GM12878 (cell line): ENCODE data around the gene CACNA1H. TPM values are rescaled to one million over a fixed set of nuclear protein-coding genes. Genes with fewer than 3 reads are reported as not detected.
"Not testable (repeated sequence)": the region's sequence is repeated elsewhere in the genome, so short reads cannot be mapped to it uniquely, and the experiment has no call there.

Experiments used
- ATAC-seq: fragments of 200-7000 bp; cut with Tn5 transposase; 3 replicates; pipeline ENCODE4 v1.9.1; 2020; ENCODE audit warnings: mild to moderate bottlenecking, moderate library complexity
- BruUV-seq: library from RNA; stranded (reverse); fragments of 400-500 nt; replicated peaks from 2 replicates; lab custom pipeline; 2021; lab: Mats Ljungman, UMichigan
- CTCF ChIA-PET: fragments of 300-600 bp; sonication (Branson Sonifier 250); formaldehyde crosslinking; extraction: SDS; loops from one replicate; lab custom pipeline; 2021; ENCODE audit warnings: inconsistent platforms; lab: Yijun Ruan, JAX
- POLR2A ChIA-PET: fragments of 350-600 bp; formaldehyde crosslinking; extraction: SDS; loops from one replicate; lab custom pipeline; 2021; ENCODE audit warnings: inconsistent platforms; lab: Charles Lee
- RAD21 ChIA-PET: fragments of 300-600 bp; sonication (Branson Sonifier 250); formaldehyde crosslinking; loops from one replicate; lab custom pipeline; 2023; ENCODE audit warnings: antibody characterized with exemption; ENCODE audit not compliant: unreplicated experiment; lab: Charles Lee
- SMC1A ChIA-PET: fragments of 300-600 bp; sonication (Branson Sonifier 250); formaldehyde crosslinking; loops from one replicate; lab custom pipeline; 2023; ENCODE audit not compliant: unreplicated experiment, uncharacterized antibody; lab: Charles Lee
- DNase-seq: peaks from one replicate; pipeline ENCODE4 v3.0.0-alpha.2; 2011; ENCODE audit warnings: low read depth, low spot score
- FAIRE-seq: peaks from 3 replicates; lab custom pipeline; 2011; peaks lifted over from hg19 to GRCh38; lab: Jason Lieb, UNC
- H2AFZ ChIP-seq: 2 replicates; pipeline ENCODE4 v1.6.0; 2011; ENCODE audit warnings: low read depth, low read length, control low read depth; ENCODE audit not compliant: control insufficient read depth
- H3K27ac ChIP-seq: 2 replicates; pipeline ENCODE4 v1.5.1; 2011; ENCODE audit warnings: control low read depth; ENCODE audit not compliant: control insufficient read depth, insufficient read depth
- H3K27me3 ChIP-seq, 2 experiments: replicated peaks in 1 of 2; 2 replicates each; pipeline versions ENCODE4 v1.6.0 to v1.6.1; 2011; ENCODE audit warnings: low read length in 1 of 2; ENCODE audit not compliant: control insufficient read depth in 2 of 2, insufficient read depth in 2 of 2
- H3K36me3 ChIP-seq, 2 experiments: 2 replicates each; pipeline ENCODE4 v1.5.1; 2011; ENCODE audit warnings: low read length in 1 of 2; ENCODE audit not compliant: control insufficient read depth in 2 of 2, insufficient read depth in 2 of 2
- H3K4me1 ChIP-seq: 2 replicates; pipeline ENCODE4 v1.6.1; 2011; ENCODE audit warnings: mild to moderate bottlenecking, low read length, moderate library complexity, mixed read lengths; ENCODE audit not compliant: control insufficient read depth, insufficient read depth
- H3K4me2 ChIP-seq: 2 replicates; pipeline ENCODE4 v1.6.0; 2011; ENCODE audit warnings: control low read depth; ENCODE audit not compliant: control insufficient read depth, insufficient read depth
- H3K4me3 ChIP-seq: fragments of 200-600 bp; sonication (generic); 2 replicates; pipeline ENCODE4 v1.5.1; 2016
- H3K79me2 ChIP-seq: 2 replicates; pipeline ENCODE4 v1.6.0; 2011; ENCODE audit warnings: low read length; ENCODE audit not compliant: control insufficient read depth, insufficient read depth
- H3K9ac ChIP-seq: 2 replicates; pipeline ENCODE4 v1.8.0; 2011; ENCODE audit warnings: low read length, control low read depth, mixed read lengths; ENCODE audit not compliant: control insufficient read depth, insufficient read depth
- H3K9me3 ChIP-seq: replicated peaks from 3 replicates; pipeline ENCODE4 v1.5.1; 2011; ENCODE audit warnings: mild to moderate bottlenecking, low read length; ENCODE audit not compliant: control insufficient read depth, insufficient read depth
- H4K20me1 ChIP-seq: 2 replicates; pipeline ENCODE4 v1.6.0; 2011; ENCODE audit not compliant: control insufficient read depth, insufficient read depth
- WGBS: methylation state at CpG from one replicate; pipeline ENCODE4 v1.1.6; 2016; ENCODE audit warnings: low lambda C conversion rate; ENCODE audit not compliant: insufficient replicate concordance, insufficient coverage; ENCODE audit errors: missing lambda C conversion rate; 5-methylcytosine and 5-hydroxymethylcytosine counted together
- in situ Hi-C: fragments of 300-500 bp; cut with MboI; formaldehyde crosslinking; loops from 9 replicates; pipeline ENCODE4 v1.14.3; 2018; ENCODE audit warnings: mixed read lengths
- intact Hi-C: fragments of 100-400 bp; cut with micrococcal nuclease; formaldehyde crosslinking; loops from one replicate; pipeline ENCODE4 v1.14.2; 2022; ENCODE audit not compliant: unreplicated experiment
- polyA plus RNA-seq, 11 experiments: library from polyadenylated mRNA; depleted of rRNA in 4 of 11; unstranded in 6 of 11; stranded (reverse) in 5 of 11; fragments of >200 nt; fragmentation: Nextera tagmentation in 4 of 11; fragmentation: Illumina TruSeq in 1 of 11; extraction: Ambion mirVana in 4 of 11; extraction: Trizol in 1 of 11; gene quantifications; 1 replicate in 1 of 11; 2 replicates in 10 of 11; pipeline versions ENCODE4 v1.2.1 to v1.2.3, GENCODE V29; 2011 to 2016; ENCODE audit warnings: inconsistent platforms in 2 of 11, missing spikeins in 2 of 11, low read depth in 1 of 11
- total RNA-seq, 4 experiments: library from RNA; depleted of rRNA in 3 of 4; stranded (reverse); fragments of >200 nt in 3 of 4; fragmentation: Illumina TruSeq in 1 of 4; extraction: Trizol in 1 of 4; gene quantifications; 2 replicates each; pipeline versions ENCODE4 v1.2.1 to v1.2.3, GENCODE V29; 2013 to 2021

CACNA1H gene
- total and polyA plus RNA-seq, 10 of the 15 experiments (the other 5 are each of a cell fraction or from before 2014, with no cell fraction given), result 0.03 to 0.54 TPM; not detected in 8

DNA sequence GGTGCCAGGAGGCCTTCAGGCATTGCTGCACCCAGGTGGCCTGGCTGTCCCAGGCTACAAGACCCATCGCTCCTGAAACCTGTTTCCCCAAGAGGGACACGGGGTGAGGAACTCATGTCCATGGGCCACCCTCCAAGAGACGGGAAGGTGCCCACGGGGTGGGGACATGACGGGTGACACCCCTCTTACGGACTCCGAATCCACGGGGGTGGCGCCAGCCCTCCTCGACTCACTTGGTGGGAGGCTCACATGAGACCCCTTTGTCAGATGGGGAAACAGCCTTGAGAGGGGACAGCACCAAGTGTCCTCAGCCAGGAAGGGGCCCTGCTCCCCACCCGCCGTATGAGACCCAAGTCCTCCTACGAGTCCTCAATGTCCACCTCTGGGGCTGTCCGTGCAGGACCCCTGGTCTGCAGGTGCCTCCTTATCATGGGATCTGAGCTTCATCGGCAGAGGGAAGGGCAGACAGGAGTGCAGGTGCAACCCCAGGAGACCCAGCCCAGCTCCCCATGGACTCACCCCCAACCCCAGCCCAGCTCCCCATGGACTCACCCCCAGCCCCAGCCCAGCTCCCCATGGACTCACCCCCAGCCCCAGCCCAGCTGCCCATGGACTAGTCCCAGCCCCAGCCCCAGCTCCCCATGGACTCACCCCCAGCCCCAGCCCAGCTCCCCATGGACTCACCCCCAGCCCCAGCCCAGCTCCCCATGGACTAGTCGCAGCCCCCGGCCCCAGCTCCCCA lies 77.7 kb downstream of the CACNA1H start:
- DNase-seq, in situ Hi-C loops, H3K27me3 ChIP-seq, H3K36me3 ChIP-seq, H3K9ac ChIP-seq, H3K4me2 ChIP-seq, H3K9me3 ChIP-seq, H2AFZ ChIP-seq, ATAC-seq, POLR2A ChIA-PET, H3K4me1 ChIP-seq, FAIRE-seq, H4K20me1 ChIP-seq, H3K27ac ChIP-seq, H3K4me3 ChIP-seq, RAD21 ChIA-PET, intact Hi-C loops, SMC1A ChIA-PET, BruUV-seq, H3K79me2 ChIP-seq, CTCF ChIA-PET: not testable (repeated sequence)
- WGBS, result 35% methylated on average over 16 of the region's 17 CpGs

DNA sequence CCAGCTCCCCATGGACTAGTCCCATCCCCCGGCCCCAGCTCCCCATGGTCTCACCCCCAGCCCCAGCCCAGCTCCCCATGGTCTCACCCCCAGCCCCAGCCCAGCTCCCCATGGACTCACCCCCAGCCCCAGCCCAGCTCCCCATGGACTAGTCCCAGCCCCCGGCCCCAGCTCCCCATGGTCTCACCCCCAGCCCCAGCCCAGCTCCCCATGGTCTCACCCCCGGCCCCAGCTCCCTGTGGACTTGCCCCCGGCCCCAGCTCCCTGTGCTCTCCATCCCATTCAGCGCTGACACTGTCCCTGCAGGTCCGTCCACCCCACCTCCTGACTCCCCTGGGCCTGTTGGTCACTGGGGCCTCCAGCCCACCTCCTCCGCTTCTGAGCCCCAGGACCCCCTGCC lies 78.4 kb downstream of the CACNA1H start:
- H3K27me3 ChIP-seq, H4K20me1 ChIP-seq, FAIRE-seq, SMC1A ChIA-PET, RAD21 ChIA-PET, H3K9me3 ChIP-seq, CTCF ChIA-PET, DNase-seq, H2AFZ ChIP-seq, H3K79me2 ChIP-seq, intact Hi-C loops, H3K4me3 ChIP-seq, ATAC-seq, H3K36me3 ChIP-seq, in situ Hi-C loops, H3K27ac ChIP-seq, H3K4me1 ChIP-seq, POLR2A ChIA-PET, H3K9ac ChIP-seq, BruUV-seq, H3K4me2 ChIP-seq: not testable (repeated sequence)
- no CpG with 5 or more reads among the region's 7 CpGs for WGBS

DNA sequence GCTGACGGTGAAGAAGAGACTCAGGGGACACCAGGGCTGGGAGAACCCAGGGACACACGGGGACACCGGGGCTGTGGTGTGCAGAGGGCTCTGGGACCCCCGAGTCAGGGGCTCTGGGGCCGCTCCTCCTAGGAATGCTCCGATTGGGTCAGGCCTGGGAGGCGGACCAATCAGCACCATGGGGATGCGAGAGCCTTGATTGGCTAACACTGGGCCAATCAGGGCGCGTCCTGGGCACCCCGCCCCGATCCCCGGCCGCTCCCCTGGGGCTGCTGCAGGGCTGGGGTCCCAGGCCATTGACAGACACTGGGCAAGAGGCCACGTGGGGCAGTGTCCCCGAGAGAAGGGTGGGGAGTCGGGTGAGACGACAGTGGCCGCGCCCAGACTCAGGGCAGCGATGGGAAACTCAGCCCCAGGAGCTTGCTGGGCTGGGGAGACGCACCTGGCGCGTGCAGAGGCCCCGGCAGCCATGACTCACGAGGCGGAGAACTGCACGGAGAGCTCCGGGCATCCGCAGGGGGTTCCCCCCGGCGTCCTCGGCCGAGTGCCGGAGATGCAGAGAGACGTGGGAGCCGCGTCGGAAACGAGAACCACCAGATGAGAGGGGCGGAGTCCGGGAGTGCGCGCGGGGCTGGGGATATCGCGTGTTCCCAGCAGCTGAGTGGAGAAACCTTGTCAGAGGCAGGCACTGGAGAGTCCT lies 79.3 kb downstream of the CACNA1H start:
- BruUV-seq, SMC1A ChIA-PET, H3K4me3 ChIP-seq, intact Hi-C loops, H3K9ac ChIP-seq, H3K4me2 ChIP-seq, H3K27ac ChIP-seq, ATAC-seq, H3K9me3 ChIP-seq, DNase-seq, H3K36me3 ChIP-seq, H4K20me1 ChIP-seq, in situ Hi-C loops, H3K4me1 ChIP-seq, H3K27me3 ChIP-seq, RAD21 ChIA-PET, H3K79me2 ChIP-seq, CTCF ChIA-PET, POLR2A ChIA-PET, H2AFZ ChIP-seq, FAIRE-seq: not testable (repeated sequence)
- no CpG with 5 or more reads among the region's 47 CpGs for WGBS

DNA sequence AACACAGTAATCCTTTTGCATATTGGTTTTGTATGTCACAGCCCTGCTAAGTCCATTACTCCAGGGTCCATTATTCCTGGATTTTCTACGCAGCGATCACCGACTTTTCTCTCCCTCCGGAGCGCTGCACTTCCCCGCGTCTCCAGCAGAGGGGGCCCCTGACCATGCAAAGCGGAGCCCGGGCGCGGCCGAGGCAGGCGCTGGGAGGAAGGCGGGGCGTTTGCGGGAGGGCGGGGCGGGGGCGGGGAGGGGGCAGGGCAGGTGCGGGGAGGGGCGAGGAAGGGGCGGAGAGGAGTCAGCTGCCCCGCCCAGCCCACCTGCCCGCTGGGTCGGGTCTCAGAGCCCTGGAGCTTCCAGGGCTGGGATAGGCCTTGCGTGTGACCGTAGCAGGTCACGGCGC lies 83.8 kb downstream of the CACNA1H start:
- H3K27ac ChIP-seq, H3K36me3 ChIP-seq, H4K20me1 ChIP-seq, DNase-seq, SMC1A ChIA-PET, H3K9me3 ChIP-seq, in situ Hi-C loops, H3K4me2 ChIP-seq, H3K9ac ChIP-seq, FAIRE-seq, H3K79me2 ChIP-seq, H3K4me1 ChIP-seq, BruUV-seq, H3K4me3 ChIP-seq, intact Hi-C loops, POLR2A ChIA-PET, H3K27me3 ChIP-seq, H2AFZ ChIP-seq, RAD21 ChIA-PET, CTCF ChIA-PET: not testable (repeated sequence)
- WGBS, result no CpG with 5 or more reads among the region's 29 CpGs
- ATAC-seq, result peak; percentile 70
